ENCODE results near the gene CD74. TPM values are rescaled to one million over a fixed set of nuclear protein-coding genes. Genes with fewer than 3 reads are reported as not detected.

Gene CD74
- total and polyA plus RNA-seq, 2 of the 8 experiments (the other 6 are each of a cell fraction or from before 2014, with no cell fraction given), result 45.9 to 61.0 TPM

DNA sequence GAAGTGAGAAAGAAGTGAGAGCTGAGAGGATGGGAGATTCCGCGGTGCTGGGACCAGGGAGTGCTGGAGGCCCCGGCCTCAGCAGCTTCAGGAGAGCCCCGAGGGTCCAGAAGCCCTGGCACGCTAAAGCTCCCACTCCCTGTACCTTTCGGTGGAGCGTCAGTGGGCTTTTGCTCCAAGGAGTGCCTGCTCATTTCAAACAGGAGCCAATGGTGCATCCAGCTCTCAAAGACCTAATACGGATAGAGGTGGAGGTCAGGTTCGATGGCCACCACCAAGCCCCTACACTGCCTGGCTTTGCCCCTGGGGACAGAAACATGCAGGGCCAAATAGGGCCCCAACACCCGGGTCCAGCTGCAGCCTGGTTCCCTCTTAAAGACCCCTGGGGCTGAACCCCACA lies 8.2 kb downstream of the CD74 start:
- POLR2A ChIA-PET (ENCODE audit: partially characterized antibody), result interaction anchor here (0.8 to 19.1 kb wide), 11 partner anchors 8 to 45 kb away, joined by 3 to 455 read pairs (median 5); partner anchors contain the start of genes RPS14 and TCOF1
- WGBS, 2 experiments (ENCODE audit: extremely low coverage in 1 of 2, insufficient coverage in 1 of 2, insufficient read length in 1 of 2, insufficient replicate concordance in 2 of 2, low coverage in 1 of 2, low lambda C conversion rate in 2 of 2, missing lambda C conversion rate in 1 of 2), result 96% methylated on average over 9 of the region's 10 CpGs; no CpG with 5 or more reads in 1 of the 2 experiments
- TF ChIP-seq BCL11A (IDR thresholded peaks at IDR 0.05; ENCODE audit: low read depth in 2 of 2, low read length in 2 of 2) (no peak), CHD2 (IDR thresholded peaks at IDR 0.05; ENCODE audit: low read length) (no peak), EGR1 (IDR thresholded peaks at IDR 0.05; ENCODE audit: borderline replicate concordance, low read depth, low read length) (no peak), HDAC2 (IDR thresholded peaks at IDR 0.05; ENCODE audit: borderline replicate concordance in 1 of 2, low read depth in 2 of 2, low read length in 2 of 2) (no peak), ASH2L (IDR thresholded peaks at IDR 0.05; ENCODE audit: low read length) (no peak), FOSL1 (IDR thresholded peaks at IDR 0.05; ENCODE audit: insufficient read depth, low read depth, low read length) (no peak), ZNF274 (IDR thresholded peaks at IDR 0.05; ENCODE audit: borderline replicate concordance, extremely low read depth, low read length) (no peak), NRF1 (IDR thresholded peaks at IDR 0.05; ENCODE audit: low read depth, low read length) (no peak), TCF12 (IDR thresholded peaks at IDR 0.05; ENCODE audit: low read depth, low read length) (no peak), NANOG (IDR thresholded peaks at IDR 0.05; ENCODE audit: insufficient read depth, low read depth, low read length, poor library complexity, severe bottlenecking) (no peak)
- TF ChIP-seq, protein P1, sequence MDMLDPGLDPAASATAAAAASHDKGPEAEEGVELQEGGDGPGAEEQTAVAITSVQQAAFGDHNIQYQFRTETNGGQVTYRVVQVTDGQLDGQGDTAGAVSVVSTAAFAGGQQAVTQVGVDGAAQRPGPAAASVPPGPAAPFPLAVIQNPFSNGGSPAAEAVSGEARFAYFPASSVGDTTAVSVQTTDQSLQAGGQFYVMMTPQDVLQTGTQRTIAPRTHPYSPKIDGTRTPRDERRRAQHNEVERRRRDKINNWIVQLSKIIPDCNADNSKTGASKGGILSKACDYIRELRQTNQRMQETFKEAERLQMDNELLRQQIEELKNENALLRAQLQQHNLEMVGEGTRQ (IDR thresholded peaks at IDR 0.05; ENCODE audit: low read length), result no peak

More for the DNA sequence above, 8.2 kb downstream of the CD74 start:
- Histone ChIP-seq H3K9ac (replicated peaks in 1 of 4; ENCODE audit: extremely low read depth in 1 of 4, low read depth in 3 of 4, low read length in 3 of 4) (no peak overlapping the region), H3K79me2 (ENCODE audit: control insufficient read depth in 1 of 2, insufficient read depth in 2 of 2, low read length in 2 of 2) (no peaks in the 10 kb centered on the region), H2BK20ac (ENCODE audit: low read length) (no peak overlapping the region), H3K27ac (ENCODE audit: low read depth, low read length) (no peak overlapping the region), H3K4me1 (replicated peaks in 1 of 4; ENCODE audit: control insufficient read depth in 3 of 4, insufficient read depth in 4 of 4, low read length in 3 of 4) (peaks cover 0 to 4% (median under 1%) of the 10 kb centered on the region in 4 experiments; a peak in 3 of 7 replicates), H2AFZ (ENCODE audit: low read length) (no peak overlapping the region), H2AK5ac (ENCODE audit: low read depth, low read length) (no peak overlapping the region), H3K23ac (ENCODE audit: insufficient read length) (no peak overlapping the region), H4K8ac (ENCODE audit: extremely low read depth, insufficient read depth, low read length) (no peak overlapping the region), H2BK120ac (replicated peaks; ENCODE audit: low read depth, low read length) (no peak overlapping the region), H4K5ac (ENCODE audit: insufficient read length, low read depth, low read length) (no peak overlapping the region), H3K79me1 (ENCODE audit: low read depth, low read length) (no peaks in the 10 kb centered on the region), H3K14ac (ENCODE audit: insufficient read length) (no peak overlapping the region), H3K4ac (replicated peaks; ENCODE audit: insufficient read length, low read depth, low read length) (no peak overlapping the region), H3K56ac (replicated peaks; ENCODE audit: insufficient read length, low read depth, low read length) (no peak overlapping the region), H3K9me3 (ENCODE audit: insufficient read depth in 2 of 2, low read depth in 1 of 2, low read length in 1 of 2) (no peaks in the 10 kb centered on the region), H4K20me1 (replicated peaks in 1 of 2; ENCODE audit: control insufficient read depth in 1 of 2, insufficient read depth in 2 of 2, low read length in 2 of 2) (peaks cover 4 to 8% of the 10 kb centered on the region in 2 experiments), H3K18ac (ENCODE audit: extremely low read depth, low read length) (no peak overlapping the region), H2BK15ac (ENCODE audit: low read length) (no peak overlapping the region), H2BK12ac (ENCODE audit: low read depth, low read length) (no peak overlapping the region), H3K27me3 (replicated peaks in 1 of 4; ENCODE audit: control insufficient read depth in 3 of 4, extremely low read depth in 1 of 4, insufficient read depth in 3 of 4, low read length in 3 of 4) (no peaks in the 10 kb centered on the region), H3K4me2 (ENCODE audit: insufficient read depth in 1 of 2, low read depth in 2 of 2, low read length in 2 of 2) (no peak overlapping the region), H3K23me2 (ENCODE audit: low read depth, low read length) (no peaks in the 10 kb centered on the region), H2BK5ac (ENCODE audit: low read depth, low read length) (no peak overlapping the region), H3K36me3 (ENCODE audit: control insufficient read depth in 2 of 4, insufficient read depth in 4 of 4, low read length in 3 of 4) (peaks cover 8 to 32% (median 20%) of the 10 kb centered on the region in 4 experiments), H4K91ac (replicated peaks; ENCODE audit: insufficient read length, low read length) (no peak overlapping the region), H3K4me3 (ENCODE audit: extremely low read depth in 1 of 4, insufficient read depth in 2 of 4, low read depth in 3 of 4, low read length in 4 of 4) (no peak overlapping the region)
- no peak for DNase-seq (ENCODE audit: low read depth in 1 of 2, low spot score in 2 of 2)
- CTCF ChIA-PET (ENCODE audit: partially characterized antibody), result interaction anchor here (1.0 to 16.9 kb wide), 9 partner anchors 9 to 149 kb away, joined by 3 to 274 read pairs (median 6); no protein-coding TSS in a partner anchor
- FAIRE-seq, result no peak
